IMR-90 (cell line): ENCODE measurements around the gene DYNLT2B. TPM values are rescaled to one million over a fixed set of nuclear protein-coding genes. Genes with fewer than 3 reads are reported as not detected.
A peak's percentile ranks its signal among the peaks of the same experiment; 100 is the strongest.

ENCODE experiments used
- ATAC-seq: fragments of 200-7000 bp; cut with Tn5 transposase; 2 replicates; pipeline ENCODE4 v1.9.1; 2020; ENCODE audit warnings: low read depth, mild to moderate bottlenecking, moderate library complexity
- BruUV-seq: library from RNA; stranded (reverse); fragments of 400-500 nt; replicated peaks from 2 replicates; lab custom pipeline; 2021; lab: Mats Ljungman, UMichigan
- CTCF ChIA-PET: fragments of 300-600 bp; formaldehyde crosslinking; extraction: SDS; loops from one replicate; lab custom pipeline; 2021; ENCODE audit warnings: antibody characterized with exemption; lab: Yijun Ruan, JAX
- POLR2A ChIA-PET: fragments of 300-600 bp; sonication (Branson Sonifier 250); formaldehyde crosslinking; loops from one replicate; lab custom pipeline; 2022; ENCODE audit warnings: antibody characterized with exemption; ENCODE audit not compliant: unreplicated experiment; lab: Charles Lee
- DNase-seq: peaks from one replicate; pipeline ENCODE4 v3.0.0; 2013
- H2AFZ ChIP-seq: replicated peaks from 2 replicates; pipeline ENCODE3; 2013; ENCODE audit warnings: low read length, mild to moderate bottlenecking; ENCODE audit not compliant: poor library complexity
- H2AK5ac ChIP-seq: 2 replicates; pipeline ENCODE4 v1.6.1; 2013; ENCODE audit warnings: low read depth, low read length, inconsistent platforms
- H2AK9ac ChIP-seq: replicated peaks from 2 replicates; pipeline ENCODE3; 2013; ENCODE audit warnings: mild to moderate bottlenecking, low read depth, low read length, moderate library complexity; ENCODE audit not compliant: poor library complexity
- H2BK120ac ChIP-seq: 2 replicates; pipeline ENCODE4 v1.6.1; 2013; ENCODE audit warnings: low read depth, low read length, inconsistent platforms
- H2BK15ac ChIP-seq: 3 replicates; pipeline ENCODE4 v1.6.1; 2013; ENCODE audit warnings: low read depth, low read length, inconsistent platforms
- H2BK20ac ChIP-seq: 2 replicates; pipeline ENCODE4 v1.6.1; 2013; ENCODE audit warnings: low read depth, mild to moderate bottlenecking, inconsistent platforms, low read length, moderate library complexity
- H2BK5ac ChIP-seq: 2 replicates; pipeline ENCODE4 v1.6.1; 2013; ENCODE audit warnings: mild to moderate bottlenecking, low read depth, low read length, inconsistent platforms; ENCODE audit not compliant: poor library complexity, severe bottlenecking
- H3K14ac ChIP-seq: replicated peaks from 2 replicates; pipeline ENCODE4 v1.6.1; 2013; ENCODE audit warnings: low read depth, low read length, inconsistent platforms
- H3K18ac ChIP-seq: 2 replicates; pipeline ENCODE4 v1.6.1; 2013; ENCODE audit warnings: low read depth, low read length, control low read depth
- H3K23ac ChIP-seq: 2 replicates; pipeline ENCODE4 v1.6.1; 2013; ENCODE audit warnings: low read depth, low read length, inconsistent platforms
- H3K27ac ChIP-seq: 2 replicates; pipeline ENCODE4 v1.5.1; 2013; ENCODE audit warnings: mild to moderate bottlenecking, control low read depth, low read length; ENCODE audit not compliant: insufficient read depth
- H3K27me3 ChIP-seq: 2 replicates; pipeline ENCODE4 v1.6.1; 2013; ENCODE audit warnings: low read length; ENCODE audit not compliant: control insufficient read depth, insufficient read depth
- H3K36me3 ChIP-seq: 2 replicates; pipeline ENCODE4 v1.6.1; 2013; ENCODE audit warnings: low read length, mixed read lengths; ENCODE audit not compliant: control insufficient read depth, insufficient read depth
- H3K4ac ChIP-seq: 2 replicates; pipeline ENCODE4 v1.6.1; 2013; ENCODE audit warnings: low read depth, low read length, inconsistent platforms
- H3K4me1 ChIP-seq: 2 replicates; pipeline ENCODE4 v1.6.1; 2013; ENCODE audit warnings: low read length, mixed read lengths; ENCODE audit not compliant: control insufficient read depth, insufficient read depth
- H3K4me2 ChIP-seq: 2 replicates; pipeline ENCODE4 v1.6.1; 2013; ENCODE audit warnings: low read depth, mild to moderate bottlenecking, control low read depth, low read length, moderate library complexity
- H3K4me3 ChIP-seq: 2 replicates; pipeline ENCODE4 v1.5.1; 2013; ENCODE audit warnings: low read depth, mild to moderate bottlenecking, control low read depth, low read length, moderate library complexity; ENCODE audit not compliant: insufficient read depth
- H3K56ac ChIP-seq: 2 replicates; pipeline ENCODE4 v1.6.1; 2013; ENCODE audit warnings: low read length, inconsistent platforms; ENCODE audit not compliant: insufficient read depth; ENCODE audit errors: extremely low read depth
- H3K79me1 ChIP-seq, 2 experiments: 2 replicates each; pipeline ENCODE4 v1.6.1; 2013; ENCODE audit warnings: low read length in 2 of 2, inconsistent platforms in 1 of 2, low read depth in 1 of 2
- H3K9ac ChIP-seq: 2 replicates; pipeline ENCODE4 v1.6.1; 2013; ENCODE audit warnings: low read depth, low read length, control low read depth
- H3K9me1 ChIP-seq: 2 replicates; pipeline ENCODE4 v1.6.1; 2013; ENCODE audit warnings: low read length, inconsistent platforms; ENCODE audit not compliant: insufficient read depth
- H3K9me3 ChIP-seq: 2 replicates; pipeline ENCODE4 v1.6.1; 2013; ENCODE audit warnings: low read length; ENCODE audit not compliant: control insufficient read depth, insufficient read depth
- H4K20me1 ChIP-seq: 2 replicates; pipeline ENCODE4 v1.6.1; 2013; ENCODE audit warnings: low read length, inconsistent platforms; ENCODE audit not compliant: insufficient read depth
- H4K5ac ChIP-seq: 2 replicates; pipeline ENCODE4 v1.6.1; 2013; ENCODE audit warnings: mild to moderate bottlenecking, low read depth, low read length, control low read depth
- H4K8ac ChIP-seq, 2 experiments: 2 replicates each; pipeline ENCODE4 v1.6.1; 2013; ENCODE audit warnings: low read depth in 2 of 2, low read length in 2 of 2, control low read depth in 1 of 2, inconsistent platforms in 1 of 2
- H4K91ac ChIP-seq: 2 replicates; pipeline ENCODE4 v1.6.1; 2013; ENCODE audit warnings: low read depth, low read length, inconsistent platforms; ENCODE audit not compliant: insufficient read depth
- CEBPB ChIP-seq: IDR thresholded peaks from 2 replicates; pipeline ENCODE4 v1.6.1; 2012; ENCODE audit warnings: low read depth, low read length, improper control_type of control experiment
- CHD1 ChIP-seq: IDR thresholded peaks from 2 replicates; pipeline ENCODE4 v1.6.1; 2012; ENCODE audit warnings: low read depth, low read length, improper control_type of control experiment
- FOS ChIP-seq: fragments of 150-350 bp; IDR thresholded peaks from 2 replicates; pipeline ENCODE4 v1.6.1; 2016; ENCODE audit warnings: low read depth, low read length
- MAFK ChIP-seq: IDR thresholded peaks from 2 replicates; pipeline ENCODE4 v1.6.1; 2012; ENCODE audit warnings: low read depth, low read length, improper control_type of control experiment
- MAZ ChIP-seq: IDR thresholded peaks from 2 replicates; pipeline ENCODE4 v1.6.1; 2012; ENCODE audit warnings: low read depth, mild to moderate bottlenecking, low read length, improper control_type of control experiment, moderate library complexity, borderline replicate concordance
- MXI1 ChIP-seq: IDR thresholded peaks from 2 replicates; pipeline ENCODE4 v1.6.1; 2012; ENCODE audit warnings: low read depth, mild to moderate bottlenecking, low read length, moderate library complexity, borderline replicate concordance
- RAD21 ChIP-seq: IDR thresholded peaks from 2 replicates; pipeline ENCODE4 v1.6.1; 2012; ENCODE audit warnings: low read length, improper control_type of control experiment
- WGBS, 2 experiments: methylation state at CpG; one replicate each; pipeline versions ENCODE4 v1.1.5 to v1.1.7; 2013; ENCODE audit warnings: missing lambda C conversion rate in 2 of 2; ENCODE audit not compliant: insufficient read length in 1 of 2; ENCODE audit errors: extremely low coverage in 2 of 2; 5-methylcytosine and 5-hydroxymethylcytosine counted together
- dilution Hi-C: fragments of 300-500 bp; cut with HindIII; formaldehyde crosslinking; loops from one replicate; pipeline ENCODE4 v1.14.3; 2018; ENCODE audit warnings: low sequenced_read_pairs; ENCODE audit not compliant: unreplicated experiment
- in situ Hi-C: fragments of 300-500 bp; cut with MboI; formaldehyde crosslinking; loops from 3 replicates; pipeline ENCODE4 v1.14.3; 2019; ENCODE audit warnings: low sequenced_read_pairs, inconsistent platforms, mixed read lengths
- intact Hi-C: fragments of 100-400 bp; cut with micrococcal nuclease; formaldehyde crosslinking; loops from 2 replicates; pipeline ENCODE4 v1.10.0; 2022
- polyA plus RNA-seq, 3 experiments: library from polyadenylated mRNA; depleted of rRNA; stranded (reverse); fragments of >200 nt; gene quantifications; 2 replicates each; pipeline ENCODE4 v1.2.3, GENCODE V29; 2012; ENCODE audit warnings: low replicate concordance in 1 of 3
- total RNA-seq: library from RNA; depleted of rRNA; stranded (reverse); fragments of >200 nt; gene quantifications from 2 replicates; pipeline ENCODE4 v1.2.3, GENCODE V29; 2012
- TF ChIP-seq, protein P1 (sequence below): fragments of 150-350 bp; IDR thresholded peaks from 2 replicates; pipeline ENCODE4 v1.6.1; 2016; ENCODE audit warnings: low read depth, mild to moderate bottlenecking, low read length, moderate library complexity, borderline replicate concordance

DYNLT2B gene
- total and polyA plus RNA-seq, 2 of the 4 experiments (the other 2 are of a cell fraction), result 2.2 to 6.0 TPM

DNA sequence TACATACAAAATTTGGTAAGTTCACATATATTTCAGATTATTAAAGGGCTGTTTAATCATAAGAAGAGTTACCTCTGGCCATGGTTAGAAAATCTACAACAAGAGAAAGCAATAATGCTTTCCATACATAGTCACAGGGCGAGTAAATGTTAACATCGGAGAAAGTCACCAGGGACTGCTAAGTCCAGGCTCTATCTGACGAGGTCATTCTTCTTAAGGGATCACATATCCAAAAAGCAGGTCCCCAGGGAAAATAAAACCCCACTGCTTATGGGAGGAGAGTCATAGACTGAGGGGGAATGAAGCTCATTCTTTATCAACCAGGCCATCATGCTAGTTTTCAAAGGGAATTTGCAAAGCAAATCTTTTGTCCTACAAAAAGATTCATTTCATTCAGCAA lies 33.6 kb downstream of the DYNLT2B start:
- no peak overlapping the region for H3K9ac ChIP-seq
- DNase-seq (peak; percentile 37), ATAC-seq (no peak)

More for the DNA sequence above, 33.6 kb downstream of the DYNLT2B start:
- H3K14ac ChIP-seq, result no peak overlapping the region
- intact Hi-C loops, result no loop called here
- H4K8ac ChIP-seq, result no peak overlapping the region
- H3K18ac ChIP-seq, result no peak overlapping the region
- TF ChIP-seq RAD21, result no peak
- no peak for TF ChIP-seq MAFK
- TF ChIP-seq, protein P1, sequence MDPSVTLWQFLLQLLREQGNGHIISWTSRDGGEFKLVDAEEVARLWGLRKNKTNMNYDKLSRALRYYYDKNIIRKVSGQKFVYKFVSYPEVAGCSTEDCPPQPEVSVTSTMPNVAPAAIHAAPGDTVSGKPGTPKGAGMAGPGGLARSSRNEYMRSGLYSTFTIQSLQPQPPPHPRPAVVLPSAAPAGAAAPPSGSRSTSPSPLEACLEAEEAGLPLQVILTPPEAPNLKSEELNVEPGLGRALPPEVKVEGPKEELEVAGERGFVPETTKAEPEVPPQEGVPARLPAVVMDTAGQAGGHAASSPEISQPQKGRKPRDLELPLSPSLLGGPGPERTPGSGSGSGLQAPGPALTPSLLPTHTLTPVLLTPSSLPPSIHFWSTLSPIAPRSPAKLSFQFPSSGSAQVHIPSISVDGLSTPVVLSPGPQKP, result no peak
- TF ChIP-seq MAZ, result no peak
- TF ChIP-seq FOS, result no peak
- TF ChIP-seq CEBPB, result no peak
- TF ChIP-seq CHD1, result no peak
- TF ChIP-seq MXI1, result no peak
- H4K91ac ChIP-seq, result no peak overlapping the region
- WGBS, 2 experiments, result no CpG with 5 or more reads among the region's 3 CpGs
- CTCF ChIA-PET, result no interaction called here
- no peak overlapping the region for H3K23ac ChIP-seq
- POLR2A ChIA-PET, result no interaction called here
- BruUV-seq, result no TSS peak
- no peak overlapping the region; the same call in 1 of the 2 replicates for H3K4me2 ChIP-seq
- no peak overlapping the region for H2BK5ac ChIP-seq
- H3K9me3 ChIP-seq, result no peaks in the 10 kb centered on the region
- H2BK20ac ChIP-seq, result no peak overlapping the region
- H3K79me1 ChIP-seq, result peaks cover 11 to 63% of the 10 kb centered on the region in 2 experiments
- H4K5ac ChIP-seq, result no peak overlapping the region
- H2BK15ac ChIP-seq, result no peak overlapping the region
- H3K27me3 ChIP-seq, result no peaks in the 10 kb centered on the region
- no peak overlapping the region for H2AFZ ChIP-seq
- no peak overlapping the region for H3K56ac ChIP-seq
- no peak overlapping the region for H3K4me3 ChIP-seq
- no peak overlapping the region for H3K4ac ChIP-seq
- in situ Hi-C loops, result no loop called here
- dilution Hi-C loops, result no loop called here
- H2AK9ac ChIP-seq, result no peak overlapping the region
- H3K36me3 ChIP-seq, result no peaks in the 10 kb centered on the region
- no peaks in the 10 kb centered on the region; the same call in 1 of the 2 replicates for H3K9me1 ChIP-seq
- no peak overlapping the region for H3K27ac ChIP-seq
- peaks cover 9% of the 10 kb centered on the region for H3K4me1 ChIP-seq
- peaks cover 22% of the 10 kb centered on the region; the same call in 1 of the 2 replicates for H4K20me1 ChIP-seq
- no peak overlapping the region for H2AK5ac ChIP-seq
- H2BK120ac ChIP-seq, result no peak overlapping the region
